ENCODE measurements around the gene NEK1. TPM values are rescaled to one million over a fixed set of nuclear protein-coding genes. Genes with fewer than 3 reads are reported as not detected.
"Not testable (repeated sequence)": the region's sequence is repeated elsewhere in the genome, so short reads cannot be mapped to it uniquely, and the experiment has no call there.

Gene NEK1
- polyA plus RNA-seq, 4 donors = 2.7 to 8.1 (median 3.6) TPM

GRCh38 chr4:169485791-169486742 lies 126.3 kb downstream of the NEK1 start:
- Histone ChIP-seq H3K27ac (ENCODE audit: low read depth in 1 of 3, low read length in 2 of 3) (no peak overlapping the region), H3K4me3 (ENCODE audit: low read depth in 1 of 3, low read length in 3 of 3) (no peak overlapping the region), H3K36me3 (ENCODE audit: control insufficient read depth in 3 of 3, insufficient read depth in 2 of 3, low read depth in 1 of 3, low read length in 3 of 3) (peaks cover 0 to 4% (median 0%) of the 10 kb centered on the region in 3 donors), H3K27me3 (ENCODE audit: control insufficient read depth in 3 of 3, insufficient read depth in 3 of 3, low read length in 3 of 3) (no peaks in the 10 kb centered on the region), H3K4me1 (ENCODE audit: control insufficient read depth in 3 of 3, insufficient read depth in 2 of 3, low read depth in 1 of 3, low read length in 2 of 3) (peaks cover 0 to 2% (median 0%) of the 10 kb centered on the region in 3 donors), H3K9me3 (ENCODE audit: control insufficient read depth in 2 of 2, insufficient read depth in 1 of 2, low read depth in 1 of 2, low read length in 1 of 2) (peaks cover 0 to 8% of the 10 kb centered on the region in 2 donors)
- WGBS, 3 donors = 23 to 26% (median 24%) methylated on average over 7 of the region's 7 CpGs
- FAIRE-seq (peak; percentile 89), DNase-seq (peak; percentile 69 to 77)

GRCh38 chr4:169485086-169485485 lies 127.3 kb downstream of the NEK1 start:
- Histone ChIP-seq H3K4me1 (ENCODE audit: control insufficient read depth in 3 of 3, insufficient read depth in 2 of 3, low read depth in 1 of 3, low read length in 2 of 3) (peaks cover 0 to 2% (median 0%) of the 10 kb centered on the region in 3 donors), H3K27me3 (ENCODE audit: control insufficient read depth in 3 of 3, insufficient read depth in 3 of 3, low read length in 3 of 3) (no peaks in the 10 kb centered on the region), H3K9me3 (ENCODE audit: control insufficient read depth in 2 of 2, insufficient read depth in 1 of 2, low read depth in 1 of 2, low read length in 1 of 2) (peaks cover 0 to 4% of the 10 kb centered on the region in 2 donors), H3K27ac (ENCODE audit: low read depth in 1 of 3, low read length in 2 of 3) (no peak overlapping the region), H3K4me3 (ENCODE audit: low read depth in 1 of 3, low read length in 3 of 3) (no peak overlapping the region), H3K36me3 (ENCODE audit: control insufficient read depth in 3 of 3, insufficient read depth in 2 of 3, low read depth in 1 of 3, low read length in 3 of 3) (peaks cover 0 to 4% (median 0%) of the 10 kb centered on the region in 3 donors)
- FAIRE-seq (no peak), DNase-seq (no peak)

- H3K27ac ChIP-seq (ENCODE audit: low read depth in 1 of 3, low read length in 2 of 3) = no peak overlapping the region
- H3K4me3 ChIP-seq (ENCODE audit: low read depth in 1 of 3, low read length in 3 of 3) = no peak overlapping the region
- H3K27me3 ChIP-seq (ENCODE audit: control insufficient read depth in 3 of 3, insufficient read depth in 3 of 3, low read length in 3 of 3) = no peaks in the 10 kb centered on the region
- peaks cover 0 to 4% (median 0%) of the 10 kb centered on the region in 3 donors for H3K36me3 ChIP-seq (ENCODE audit: control insufficient read depth in 3 of 3, insufficient read depth in 2 of 3, low read depth in 1 of 3, low read length in 3 of 3)
- DNase-seq = no peak
- WGBS, 3 donors = 48 to 64% (median 55%) methylated on average over 3 of the region's 3 CpGs
- peaks cover 0 to 2% of the 10 kb centered on the region in 2 donors for H3K9me3 ChIP-seq (ENCODE audit: control insufficient read depth in 2 of 2, insufficient read depth in 1 of 2, low read depth in 1 of 2, low read length in 1 of 2)
- FAIRE-seq = no peak
- H3K4me1 ChIP-seq (ENCODE audit: control insufficient read depth in 3 of 3, insufficient read depth in 2 of 3, low read depth in 1 of 3, low read length in 2 of 3) = peaks cover 0 to 2% (median 0%) of the 10 kb centered on the region in 3 donors
Observed at GRCh38 chr4:169484485-169484884, 127.9 kb downstream of the NEK1 start.

- WGBS, 3 donors = 90 to 92% (median 90%) methylated on average over 3 of the region's 3 CpGs
- peaks cover 0 to 2% (median 0%) of the 10 kb centered on the region in 3 donors for H3K36me3 ChIP-seq (ENCODE audit: control insufficient read depth in 3 of 3, insufficient read depth in 2 of 3, low read depth in 1 of 3, low read length in 3 of 3)
- H3K4me1 ChIP-seq (ENCODE audit: control insufficient read depth in 3 of 3, insufficient read depth in 2 of 3, low read depth in 1 of 3, low read length in 2 of 3) = no peaks in the 10 kb centered on the region
- H3K4me3 ChIP-seq (ENCODE audit: low read depth in 1 of 3, low read length in 3 of 3) = no peak overlapping the region
- H3K27me3 ChIP-seq (ENCODE audit: control insufficient read depth in 3 of 3, insufficient read depth in 3 of 3, low read length in 3 of 3) = no peaks in the 10 kb centered on the region
- FAIRE-seq (no peak), DNase-seq (peak in 1 of 2 donors; percentile 9)
- peaks cover 0 to 4% of the 10 kb centered on the region in 2 donors for H3K9me3 ChIP-seq (ENCODE audit: control insufficient read depth in 2 of 2, insufficient read depth in 1 of 2, low read depth in 1 of 2, low read length in 1 of 2)
- no peak overlapping the region for H3K27ac ChIP-seq (ENCODE audit: low read depth in 1 of 3, low read length in 2 of 3)
Observed at GRCh38 chr4:169464080-169464479, 148.3 kb downstream of the NEK1 start.

GRCh38 chr4:169460081-169460480 lies 152.3 kb downstream of the NEK1 start:
- Histone ChIP-seq H3K4me3 (ENCODE audit: low read depth in 1 of 3, low read length in 3 of 3) (no peak overlapping the region), H3K27me3 (ENCODE audit: control insufficient read depth in 3 of 3, insufficient read depth in 3 of 3, low read length in 3 of 3) (no peaks in the 10 kb centered on the region), H3K27ac (ENCODE audit: low read depth in 1 of 3, low read length in 2 of 3) (no peak overlapping the region), H3K9me3 (ENCODE audit: control insufficient read depth in 2 of 2, insufficient read depth in 1 of 2, low read depth in 1 of 2, low read length in 1 of 2) (peaks cover 0 to 5% of the 10 kb centered on the region in 2 donors), H3K4me1 (ENCODE audit: control insufficient read depth in 3 of 3, insufficient read depth in 2 of 3, low read depth in 1 of 3, low read length in 2 of 3) (no peaks in the 10 kb centered on the region), H3K36me3 (ENCODE audit: control insufficient read depth in 3 of 3, insufficient read depth in 2 of 3, low read depth in 1 of 3, low read length in 3 of 3) (peaks cover 0 to 2% (median 0%) of the 10 kb centered on the region in 3 donors)
- no peak for DNase-seq
- 95 to 96% (median 95%) methylated on average over 7 of the region's 7 CpGs for WGBS, 3 donors
- no peak for FAIRE-seq

GRCh38 chr4:169458575-169458974 lies 153.8 kb downstream of the NEK1 start:
- H3K4me1 ChIP-seq (ENCODE audit: control insufficient read depth in 3 of 3, insufficient read depth in 2 of 3, low read depth in 1 of 3, low read length in 2 of 3) = no peaks in the 10 kb centered on the region
- H3K9me3 ChIP-seq (ENCODE audit: control insufficient read depth in 2 of 2, insufficient read depth in 1 of 2, low read depth in 1 of 2, low read length in 1 of 2) = peaks cover 0 to 9% of the 10 kb centered on the region in 2 donors
- H3K27me3 ChIP-seq (ENCODE audit: control insufficient read depth in 3 of 3, insufficient read depth in 3 of 3, low read length in 3 of 3) = no peaks in the 10 kb centered on the region
- no peak overlapping the region for H3K27ac ChIP-seq (ENCODE audit: low read depth in 1 of 3, low read length in 2 of 3)
- peaks cover 0 to 2% (median 0%) of the 10 kb centered on the region in 3 donors for H3K36me3 ChIP-seq (ENCODE audit: control insufficient read depth in 3 of 3, insufficient read depth in 2 of 3, low read depth in 1 of 3, low read length in 3 of 3)
- DNase-seq (no peak), FAIRE-seq (no peak)
- H3K4me3 ChIP-seq (ENCODE audit: low read depth in 1 of 3, low read length in 3 of 3) = no peak overlapping the region

- peaks cover 0 to 21% of the 10 kb centered on the region in 2 donors for H3K9me3 ChIP-seq (ENCODE audit: control insufficient read depth in 2 of 2, insufficient read depth in 1 of 2, low read depth in 1 of 2, low read length in 1 of 2)
- WGBS, 3 donors = 80 to 94% (median 91%) methylated on average over 1 of the region's 1 CpG
- DNase-seq; H3K4me3 ChIP-seq (ENCODE audit: low read depth in 1 of 3, low read length in 3 of 3); H3K4me1 ChIP-seq (ENCODE audit: control insufficient read depth in 3 of 3, insufficient read depth in 2 of 3, low read depth in 1 of 3, low read length in 2 of 3); H3K36me3 ChIP-seq (ENCODE audit: control insufficient read depth in 3 of 3, insufficient read depth in 2 of 3, low read depth in 1 of 3, low read length in 3 of 3); H3K27ac ChIP-seq (ENCODE audit: low read depth in 1 of 3, low read length in 2 of 3); FAIRE-seq; H3K27me3 ChIP-seq (ENCODE audit: control insufficient read depth in 3 of 3, insufficient read depth in 3 of 3, low read length in 3 of 3): not testable (repeated sequence)
Observed at GRCh38 chr4:169452644-169453043, 159.7 kb downstream of the NEK1 start.

- not testable (repeated sequence) for FAIRE-seq; H3K4me3 ChIP-seq (ENCODE audit: low read depth in 1 of 3, low read length in 3 of 3); H3K4me1 ChIP-seq (ENCODE audit: control insufficient read depth in 3 of 3, insufficient read depth in 2 of 3, low read depth in 1 of 3, low read length in 2 of 3); H3K27me3 ChIP-seq (ENCODE audit: control insufficient read depth in 3 of 3, insufficient read depth in 3 of 3, low read length in 3 of 3); DNase-seq; H3K27ac ChIP-seq (ENCODE audit: low read depth in 1 of 3, low read length in 2 of 3)
- 88 to 94% (median 88%) methylated on average over 10 of the region's 10 CpGs for WGBS, 3 donors
- Histone ChIP-seq H3K9me3 (ENCODE audit: control insufficient read depth in 2 of 2, insufficient read depth in 1 of 2, low read depth in 1 of 2, low read length in 1 of 2) (peaks cover 0 to 26% of the 10 kb centered on the region in 2 donors), H3K36me3 (ENCODE audit: control insufficient read depth in 3 of 3, insufficient read depth in 2 of 3, low read depth in 1 of 3, low read length in 3 of 3) (peaks cover 0 to 12% (median 0%) of the 10 kb centered on the region in 3 donors)
Observed at GRCh38 chr4:169448935-169449334, 163.4 kb downstream of the NEK1 start.
